SK-MEL-5 (cell line): ENCODE data around the gene EMC8. TPM values are rescaled to one million over a fixed set of nuclear protein-coding genes. Genes with fewer than 3 reads are reported as not detected.

Source experiments
- DNase-seq: peaks from one replicate; pipeline ENCODE4 v3.0.0-alpha.2; 2016; ENCODE audit warnings: low read depth, low spot score
- in situ Hi-C: cut with HindIII; loops from 2 replicates; pipeline ENCODE4 v1.10.0; 2016; ENCODE audit warnings: low sequenced_read_pairs, high pct_unique_total_duplicates, low pct_unique_long_range_greater_than_20kb
- total RNA-seq: library from RNA; depleted of rRNA; stranded (reverse); fragments of >200 nt; shearing (Covaris generic); gene quantifications from 2 replicates; pipeline ENCODE4 v1.2.3, GENCODE V29; 2014

Gene EMC8
- total RNA-seq, 1 experiment from 2014 or later, result 32.9 TPM

GRCh38 chr16:85751698-85752501 lies 47.4 kb downstream of the EMC8 start:
- no peak for DNase-seq

GRCh38 chr16:85750827-85751697 lies 48.3 kb downstream of the EMC8 start, which contains the start of gene C16orf74:
TSS of gene C16orf74 (minus strand) at chr16:85751096. CDS start at chr16:85735217, 15,879 bp downstream.
- in situ Hi-C loops, result no loop called here
- peak; percentile 32 for DNase-seq

More at GRCh38 chr16:85751698-85752501, 47.4 kb downstream of the EMC8 start:
- in situ Hi-C loops, result no loop called here

GRCh38 chr16:85750146-85750826 lies 49.1 kb downstream of the EMC8 start:
- no peak for DNase-seq
- in situ Hi-C loops, result no loop called here

GRCh38 chr16:85749771-85750145 lies 49.6 kb downstream of the EMC8 start:
- in situ Hi-C loops, result no loop called here
- DNase-seq, result no peak

- in situ Hi-C loops, result no loop called here
These were observed 52.7 kb downstream of the EMC8 start for GRCh38 chr16:85746460-85747215.

GRCh38 chr16:85738923-85739715 lies 60.2 kb downstream of the EMC8 start:
- in situ Hi-C loops, result no loop called here
- no peak for DNase-seq

More at GRCh38 chr16:85746460-85747215, 52.7 kb downstream of the EMC8 start:
- no peak for DNase-seq

- in situ Hi-C loops, result no loop called here
- no peak for DNase-seq
These were observed 62.4 kb downstream of the EMC8 start for GRCh38 chr16:85736921-85737320.

- no peak for DNase-seq
- in situ Hi-C loops, result no loop called here
These were observed 63.4 kb downstream of the EMC8 start for GRCh38 chr16:85735946-85736345.

- in situ Hi-C loops, result no loop called here
- no peak for DNase-seq
These were observed 64.1 kb downstream of the EMC8 start for GRCh38 chr16:85735225-85735635.

- in situ Hi-C loops, result no loop called here
- DNase-seq, result no peak
These were observed 64.9 kb downstream of the EMC8 start for GRCh38 chr16:85734311-85735017.

- in situ Hi-C loops, result no loop called here
- no peak for DNase-seq
These were observed 65.5 kb downstream of the EMC8 start for GRCh38 chr16:85733839-85734170.

- in situ Hi-C loops, result no loop called here
- no peak for DNase-seq
These were observed 66.0 kb downstream of the EMC8 start for GRCh38 chr16:85733155-85733838.

GRCh38 chr16:85731179-85731578 lies 68.2 kb downstream of the EMC8 start:
- in situ Hi-C loops, result no loop called here
- DNase-seq, result no peak

GRCh38 chr16:85730186-85730465 lies 69.2 kb downstream of the EMC8 start:
- DNase-seq, result no peak
- in situ Hi-C loops, result no loop called here

- in situ Hi-C loops, result no loop called here
- DNase-seq, result no peak
These were observed 69.7 kb downstream of the EMC8 start for GRCh38 chr16:85729452-85730185.
